H1 (cell line): Measurements from ENCODE around the gene RAB36. TPM values are rescaled to one million over a fixed set of nuclear protein-coding genes. Genes with fewer than 3 reads are reported as not detected.

ENCODE experiments used
- BRCA1 ChIP-seq: IDR thresholded peaks from 2 replicates; pipeline ENCODE4 v1.6.1; 2012; ENCODE audit warnings: low read depth, low read length, improper control_type of control experiment
- RNF2 ChIP-seq: fragments of 200-900, 300-1000 bp; sonication (generic); IDR thresholded peaks from 2 replicates; pipeline ENCODE4 v1.7.1; 2016; ENCODE audit warnings: borderline replicate concordance, low read depth, mild to moderate bottlenecking, antibody characterized with exemption, low read length; ENCODE audit not compliant: poor library complexity, severe bottlenecking; ENCODE audit errors: missing control alignments
- SIN3A ChIP-seq, 2 experiments: IDR thresholded peaks in 1 of 2; conservative IDR thresholded peaks in 1 of 2; 2 replicates each; pipeline ENCODE4 v1.6.1; 2011 to 2012; ENCODE audit warnings: low read length in 2 of 2, improper control_type of control experiment in 1 of 2, low read depth in 1 of 2, mild to moderate bottlenecking in 1 of 2
- polyA plus RNA-seq, 7 experiments: library from polyadenylated mRNA; depleted of rRNA in 3 of 7; stranded (reverse) in 5 of 7; unstranded in 2 of 7; fragments of >200 nt in 5 of 7; fragments of 200-250 nt in 2 of 7; gene quantifications; 1 replicate in 5 of 7; 2 replicates in 1 of 7; 4 replicates in 1 of 7; pipeline versions ENCODE4 v1.2.1 to v1.2.3, GENCODE V29; 2011 to 2013; ENCODE audit warnings: missing spikeins in 2 of 7, mixed read lengths in 2 of 7
- total RNA-seq: library from RNA; stranded (reverse); fragmentation: NEBNext Ultra II Directional; extraction: Animal tissue kit (Norgen Biotek cat#: 25700); gene quantifications from 2 replicates; pipeline ENCODE4 v1.2.1, GENCODE V29; 2021

RAB36 gene
- total and polyA plus RNA-seq, 2 of the 8 experiments (the other 6 are each of a cell fraction or from before 2014, with no cell fraction given): 1.0 to 1.5 TPM

- TF ChIP-seq BRCA1 (no peak), SIN3A (conservative IDR thresholded peaks at IDR 0.05 in 1 of 2, IDR thresholded peaks at IDR 0.05 in 1 of 2; ENCODE audit: low read depth in 1 of 2, low read length in 2 of 2) (no peak), RNF2 (no peak)
Measured at GRCh38 chr22:23121424-23121823, 23.9 kb upstream of the RAB36 start (continued).
